K562 (cell line): ENCODE results near the gene TSR3. TPM values are rescaled to one million over a fixed set of nuclear protein-coding genes. Genes with fewer than 3 reads are reported as not detected.

ENCODE experiments used
- CREM ChIP-seq: IDR thresholded peaks from 2 replicates; pipeline ENCODE4 v1.6.1; 2014; ENCODE audit warnings: antibody characterized with exemption, low read depth
- E4F1 ChIP-seq: fragments of 250-450 bp; sonication (Bioruptor Pico); IDR thresholded peaks from 2 replicates; pipeline ENCODE4 v1.5.0; 2021; ENCODE audit warnings: mild to moderate bottlenecking, borderline replicate concordance
- HMG20B ChIP-seq: fragments of 250-450 bp; sonication (Bioruptor Pico); IDR thresholded peaks from 2 replicates; pipeline ENCODE4 v1.5.0; 2021; ENCODE audit warnings: mild to moderate bottlenecking
- JUNB ChIP-seq: fragments of 450-650 bp; formaldehyde crosslinking; conservative IDR thresholded peaks from 2 replicates; pipeline ENCODE4 v1.4.0; 2020; ENCODE audit warnings: mild to moderate bottlenecking
- MCM5 ChIP-seq: fragments of 450-650 bp; IDR thresholded peaks from 2 replicates; pipeline ENCODE4 v1.6.1; 2016; ENCODE audit warnings: low read depth
- NR4A1 ChIP-seq, 2 experiments: fragments of 250-450 bp in 1 of 2; fragments of 450-650 bp in 1 of 2; sonication (Bioruptor Pico) in 1 of 2; IDR thresholded peaks; 2 replicates each; pipeline versions ENCODE4 v1.4.0 to v1.6.1; 2016 to 2020; ENCODE audit warnings: mild to moderate bottlenecking in 2 of 2, missing compliant biosample characterization in 1 of 2, missing genetic modification characterization in 1 of 2, moderate library complexity in 1 of 2
- PTTG1 ChIP-seq: fragments of 450-650 bp; IDR thresholded peaks from 2 replicates; pipeline ENCODE4 v1.6.1; 2016; ENCODE audit warnings: low read depth, mild to moderate bottlenecking, missing genetic modification characterization, missing compliant biosample characterization
- SIX5 ChIP-seq, 2 experiments: IDR thresholded peaks; 2 replicates each; pipeline ENCODE4 v1.6.1; 2011; ENCODE audit warnings: low read length in 2 of 2, borderline replicate concordance in 1 of 2, low read depth in 1 of 2, mild to moderate bottlenecking in 1 of 2, moderate library complexity in 1 of 2; ENCODE audit not compliant: insufficient read depth in 1 of 2
- TRIM25 ChIP-seq: fragments of 450-650 bp; IDR thresholded peaks from 2 replicates; pipeline ENCODE4 v1.7.0; 2016; ENCODE audit warnings: borderline replicate concordance
- ZBTB49 ChIP-seq: sonication (generic); formaldehyde crosslinking; IDR thresholded peaks from 2 replicates; pipeline ENCODE4 v1.8.0; 2022; ENCODE audit warnings: missing genetic modification reagents, mild to moderate bottlenecking, borderline replicate concordance
- ZBTB5 ChIP-seq: fragments of 450-650 bp; IDR thresholded peaks from 2 replicates; pipeline ENCODE4 v1.6.1; 2017; ENCODE audit warnings: antibody characterized with exemption
- ZBTB8A ChIP-seq: fragments of 450-650 bp; IDR thresholded peaks from 2 replicates; pipeline ENCODE4 v1.6.1; 2018; ENCODE audit warnings: mild to moderate bottlenecking, moderate library complexity; ENCODE audit not compliant: partially characterized antibody
- ZNF133 ChIP-seq: fragments of 250-450 bp; sonication (Bioruptor Pico); IDR thresholded peaks from 2 replicates; pipeline ENCODE4 v1.4.0; 2020; ENCODE audit warnings: mild to moderate bottlenecking
- ZNF398 ChIP-seq: fragments of 250-450 bp; sonication (Bioruptor Pico); IDR thresholded peaks from 2 replicates; pipeline ENCODE4 v1.8.0; 2021; ENCODE audit warnings: moderate library complexity, mild to moderate bottlenecking, inconsistent platforms
- polyA plus RNA-seq, 8 experiments: library from polyadenylated mRNA; depleted of rRNA in 4 of 8; stranded (reverse) in 5 of 8; unstranded in 3 of 8; fragments of >200 nt; fragmentation: Nextera tagmentation in 2 of 8; fragmentation: Illumina TruSeq in 1 of 8; extraction: Ambion mirVana in 2 of 8; extraction: Trizol in 1 of 8; gene quantifications; 2 replicates each; pipeline versions ENCODE4 v1.2.1 to v1.2.3, GENCODE V29; 2011 to 2014; ENCODE audit warnings: inconsistent platforms in 1 of 8, missing spikeins in 1 of 8
- total RNA-seq, 7 experiments: library from RNA; depleted of rRNA in 6 of 7; stranded (reverse); fragments of >200 nt in 6 of 7; fragmentation: Illumina TruSeq in 2 of 7; extraction: Trizol in 2 of 7; gene quantifications; 2 replicates each; pipeline versions ENCODE4 v1.2.1 to v1.2.3, GENCODE V29; 2011 to 2021; ENCODE audit warnings: low replicate concordance in 1 of 7

TSR3 gene
- total and polyA plus RNA-seq, 9 of the 15 experiments (the other 6 are each of a cell fraction or from before 2014, with no cell fraction given) = 1.5 to 74.8 (median 16.5) TPM

- TF ChIP-seq ZNF398 (CRISPR knock-in tag) (no peak), E4F1 (CRISPR knock-in tag) (no peak), NR4A1 (CRISPR knock-in tag; IDR thresholded peaks at IDR 0.05) (no peak), NR4A1 (tag; IDR thresholded peaks at IDR 0.05) (0 out of 2 replicates have a peak, but pooled peaks have one; percentile 60), SIX5 (IDR thresholded peaks at IDR 0.05; ENCODE audit: borderline replicate concordance in 1 of 2, insufficient read depth in 1 of 2, low read depth in 1 of 2, low read length in 2 of 2) (no peak), MCM5 (no peak), ZBTB49 (CRISPR knock-in tag) (peak; percentile 59; the same call in 1 of the 2 replicates), HMG20B (CRISPR knock-in tag) (no peak), CREM (peak; percentile 97), ZNF133 (CRISPR knock-in tag) (no peak), PTTG1 (tag) (no peak), ZBTB5 (no peak), TRIM25 (peak; percentile 99), JUNB (no peak), ZBTB8A (no peak)
Measured at GRCh38 chr16:1308977-1309885, 42.4 kb downstream of the TSR3 start, which contains the start of gene UBE2I (continued).
